Right kidney (tissue), 1 donor: ENCODE data around the gene TRIM27.
"Not testable (repeated sequence)": the region's sequence is repeated elsewhere in the genome, so short reads cannot be mapped to it uniquely, and the experiment has no call there.

ENCODE experiments used
- DNase-seq: peaks from one replicate; pipeline ENCODE4 v3.0.0-alpha.2; 2016

TRIM27 gene

GRCh38 chr6:28943557-28944411 is 20.0 kb upstream of the TRIM27 start:
- DNase-seq = peak; percentile 65

- DNase-seq = peak; percentile 20
Observed at GRCh38 chr6:28943223-28943556, 19.4 kb upstream of the TRIM27 start.

GRCh38 chr6:28941684-28942448 is 18.1 kb upstream of the TRIM27 start:
- no peak for DNase-seq

GRCh38 chr6:28940858-28941683 is 17.3 kb upstream of the TRIM27 start:
- peak; percentile 76 for DNase-seq

- no peak for DNase-seq
Observed at GRCh38 chr6:28940294-28940857, 16.6 kb upstream of the TRIM27 start.

GRCh38 chr6:28933069-28933468 is 9.3 kb upstream of the TRIM27 start:
- no peak for DNase-seq

GRCh38 chr6:28929887-28930620 is 6.3 kb upstream of the TRIM27 start:
- no peak for DNase-seq

- DNase-seq = not testable (repeated sequence)
Observed at GRCh38 chr6:28929339-28929738, 5.6 kb upstream of the TRIM27 start.

- no peak for DNase-seq
Observed at GRCh38 chr6:28927846-28928245, 4.1 kb upstream of the TRIM27 start.

- no peak for DNase-seq
Observed at GRCh38 chr6:28922821-28923317, 916 bp downstream of the TRIM27 start.

GRCh38 chr6:28922004-28922820 is 1.6 kb downstream of the TRIM27 start:
- no peak for DNase-seq

- no peak for DNase-seq
Observed at GRCh38 chr6:28920281-28920680, 3.5 kb downstream of the TRIM27 start.

GRCh38 chr6:28914941-28915340 is 8.8 kb downstream of the TRIM27 start:
- no peak for DNase-seq

- no peak for DNase-seq
Observed at GRCh38 chr6:28910901-28911690, 12.7 kb downstream of the TRIM27 start.

GRCh38 chr6:28907394-28907793 is 16.4 kb downstream of the TRIM27 start:
- DNase-seq = no peak

GRCh38 chr6:28906669-28907068 is 17.1 kb downstream of the TRIM27 start:
- DNase-seq = no peak

- no peak for DNase-seq
Observed at GRCh38 chr6:28903686-28904085, 20.1 kb downstream of the TRIM27 start.

GRCh38 chr6:28901831-28902230 is 22.0 kb downstream of the TRIM27 start:
- DNase-seq = no peak

GRCh38 chr6:28900577-28901256 is 23.1 kb downstream of the TRIM27 start:
- no peak for DNase-seq

- no peak for DNase-seq
Observed at GRCh38 chr6:28898710-28898965, 25.1 kb downstream of the TRIM27 start.
